ENCODE results near the gene AP2A2.
A peak's percentile ranks its signal among the peaks of the same experiment; 100 is the strongest.
"Not testable (repeated sequence)": the region's sequence is repeated elsewhere in the genome, so short reads cannot be mapped to it uniquely, and the experiment has no call there.

Gene AP2A2

DNA sequence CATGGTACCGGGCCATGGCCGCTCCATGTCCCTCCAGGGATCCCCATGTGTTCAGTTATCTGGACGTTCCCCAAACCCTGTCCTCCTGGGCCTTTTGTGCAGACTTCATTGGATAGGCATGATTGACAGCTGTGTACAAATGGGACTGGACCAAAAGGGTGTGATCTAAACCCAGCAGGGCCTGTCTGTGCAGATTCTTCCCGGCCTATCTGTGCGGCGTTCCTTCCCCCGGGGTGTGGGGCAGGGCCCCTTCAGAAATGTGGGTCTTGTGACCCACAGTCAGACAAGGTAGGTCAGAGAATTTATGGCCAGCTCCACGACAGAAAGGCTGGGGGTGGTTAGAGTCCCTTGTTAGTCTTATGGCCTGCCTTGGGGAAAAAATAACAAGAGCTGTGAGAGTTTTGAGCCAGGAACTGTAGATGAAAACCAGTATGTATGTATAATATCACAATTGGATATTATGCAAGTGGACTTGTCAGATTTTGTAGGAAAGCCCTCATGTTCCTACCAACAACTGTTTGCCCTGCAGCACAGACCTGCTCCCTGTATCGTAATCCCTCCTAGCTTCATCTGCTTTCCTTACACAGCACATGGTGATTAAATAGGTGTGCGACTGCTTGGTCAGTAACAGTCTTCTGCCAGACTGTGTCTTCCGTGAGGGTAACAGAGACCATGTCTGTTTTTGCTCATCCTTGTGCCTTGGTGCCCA, 31.7 kb downstream of the AP2A2 start:
- no peak for DNase-seq

GRCh38 chr11:958101-958500, 32.4 kb downstream of the AP2A2 start:
- DNase-seq, result no peak

GRCh38 chr11:959027-959426, 33.4 kb downstream of the AP2A2 start:
- no peak for DNase-seq

GRCh38 chr11:959608-960007, 33.9 kb downstream of the AP2A2 start:
- no peak for DNase-seq

GRCh38 chr11:961310-961920, 35.7 kb downstream of the AP2A2 start:
- DNase-seq, result not testable (repeated sequence)

- no peak for DNase-seq
These were observed 36.3 kb downstream of the AP2A2 start for GRCh38 chr11:961921-962320.

DNA sequence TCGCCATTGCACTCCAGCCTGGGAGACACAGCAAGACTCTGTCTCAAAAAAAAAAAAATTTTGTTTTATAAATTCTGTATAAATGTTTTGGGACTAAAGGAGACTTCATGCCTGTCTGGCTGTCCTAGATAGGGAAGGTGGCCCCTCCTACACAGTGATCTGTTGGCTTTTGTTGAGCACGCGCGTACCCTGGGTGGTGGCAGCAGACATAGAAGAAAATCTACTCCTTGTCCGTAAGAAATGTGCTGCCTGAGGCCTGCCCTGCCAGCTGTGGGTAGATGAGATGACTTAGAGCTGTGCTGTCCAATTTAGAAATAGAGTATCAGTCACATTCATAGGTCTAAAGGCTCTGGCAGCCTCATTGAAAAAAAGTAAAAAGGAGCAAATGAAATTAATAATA, 37.0 kb downstream of the AP2A2 start:
- no peak for DNase-seq

- no peak for DNase-seq
These were observed 38.2 kb downstream of the AP2A2 start for GRCh38 chr11:963852-964251.

- DNase-seq, result no peak
These were observed 39.6 kb downstream of the AP2A2 start for GRCh38 chr11:965206-965775.

DNA sequence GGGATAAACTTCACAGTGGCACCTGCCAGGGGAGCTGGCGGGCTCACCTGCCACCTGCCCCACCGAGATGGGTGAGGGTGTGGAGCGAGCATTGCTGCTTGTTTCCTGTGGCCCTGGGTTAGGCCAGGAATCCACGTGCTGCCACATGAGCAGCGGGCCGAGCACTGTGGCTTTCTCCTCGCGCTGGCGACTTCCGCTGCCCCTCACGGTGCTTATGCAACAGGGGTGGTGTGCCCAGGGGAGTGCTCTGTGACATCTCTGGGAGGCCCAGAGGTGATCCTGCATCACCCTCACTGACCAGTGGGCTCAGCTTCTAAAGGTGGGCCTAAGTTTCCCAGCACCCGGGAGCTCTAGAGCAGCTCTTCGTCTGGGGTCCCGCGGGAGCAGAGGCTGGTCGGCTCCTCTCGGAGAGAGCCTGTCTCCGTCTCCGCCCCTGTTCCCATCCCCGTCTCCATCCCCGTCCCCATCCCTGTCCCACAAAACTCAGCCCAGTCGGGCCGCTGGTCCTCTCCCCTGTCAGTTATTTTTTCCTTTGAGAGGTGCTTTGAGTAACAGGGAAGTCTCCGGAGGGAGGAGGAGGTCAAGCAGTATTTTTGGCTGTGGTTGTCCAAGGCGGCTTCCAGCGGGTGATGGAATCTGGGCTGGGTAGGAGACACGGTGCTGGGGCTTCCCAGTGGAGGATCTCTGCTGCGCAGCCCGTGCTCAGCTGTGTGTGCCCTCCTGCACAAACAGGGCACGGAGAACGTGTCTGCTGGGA, 42.5 kb downstream of the AP2A2 start:
- no peak for DNase-seq

- DNase-seq, result no peak
These were observed 43.2 kb downstream of the AP2A2 start for GRCh38 chr11:968822-969221.

GRCh38 chr11:969651-970205, 44.1 kb downstream of the AP2A2 start:
- no peak for DNase-seq

DNA sequence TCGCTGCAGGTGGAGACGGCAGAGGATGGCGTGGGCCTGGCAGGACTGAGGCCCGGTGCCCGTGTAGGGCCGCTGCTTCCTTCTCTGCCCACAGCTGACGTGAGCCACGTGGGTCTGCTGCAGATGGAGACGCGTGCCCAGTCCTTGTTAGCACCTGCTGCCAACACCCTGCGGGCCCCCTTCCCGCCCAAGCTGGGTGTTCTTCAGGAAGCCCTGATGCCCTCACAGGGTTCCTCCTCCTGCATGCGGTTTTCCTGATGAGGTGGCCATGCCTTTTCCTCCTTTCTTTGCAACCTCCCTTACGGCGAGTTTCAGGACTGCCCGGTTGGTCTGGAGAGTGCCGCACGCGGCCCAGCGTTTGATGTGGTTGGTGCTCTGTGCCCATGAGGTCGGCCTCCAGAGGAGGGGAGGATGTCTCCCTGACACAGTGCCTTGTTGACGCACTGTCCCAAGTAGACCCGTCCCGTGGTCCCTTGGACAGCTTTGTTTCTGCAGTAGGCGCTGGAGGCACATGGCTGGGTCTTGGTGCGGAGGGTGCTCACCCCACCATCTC, 44.7 kb downstream of the AP2A2 start:
- DNase-seq, result no peak

GRCh38 chr11:971092-971690, 45.5 kb downstream of the AP2A2 start:
- DNase-seq, result no peak

DNA sequence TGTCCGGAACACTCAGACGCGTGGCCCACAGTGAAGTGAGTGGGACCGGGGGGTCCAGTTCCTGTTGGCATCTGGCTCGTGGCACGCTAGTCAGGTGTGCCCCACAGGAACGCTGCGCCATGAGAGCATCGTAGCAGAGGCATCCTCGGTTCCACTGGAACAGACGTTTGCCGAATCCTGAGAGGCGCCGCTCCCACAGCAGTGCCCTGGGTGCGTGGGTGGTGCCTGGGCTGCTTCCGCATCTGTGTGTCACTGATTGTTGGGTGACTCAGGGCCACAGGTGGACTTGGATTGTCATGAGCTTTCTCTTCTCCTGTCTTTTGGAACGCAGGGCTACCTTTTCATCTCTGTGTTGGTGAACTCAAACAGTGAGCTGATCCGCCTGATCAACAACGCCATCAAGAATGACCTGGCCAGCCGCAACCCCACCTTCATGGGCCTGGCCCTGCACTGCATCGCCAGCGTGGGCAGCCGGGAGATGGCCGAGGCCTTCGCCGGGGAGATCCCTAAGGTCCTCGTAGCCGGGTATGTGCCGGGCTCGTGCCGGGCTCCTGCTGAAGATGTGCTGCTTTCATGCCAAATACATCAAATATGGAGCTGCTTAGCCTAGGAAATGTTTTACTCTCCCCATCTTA, 46.2 kb downstream of the AP2A2 start:
- DNase-seq, result no peak

DNA sequence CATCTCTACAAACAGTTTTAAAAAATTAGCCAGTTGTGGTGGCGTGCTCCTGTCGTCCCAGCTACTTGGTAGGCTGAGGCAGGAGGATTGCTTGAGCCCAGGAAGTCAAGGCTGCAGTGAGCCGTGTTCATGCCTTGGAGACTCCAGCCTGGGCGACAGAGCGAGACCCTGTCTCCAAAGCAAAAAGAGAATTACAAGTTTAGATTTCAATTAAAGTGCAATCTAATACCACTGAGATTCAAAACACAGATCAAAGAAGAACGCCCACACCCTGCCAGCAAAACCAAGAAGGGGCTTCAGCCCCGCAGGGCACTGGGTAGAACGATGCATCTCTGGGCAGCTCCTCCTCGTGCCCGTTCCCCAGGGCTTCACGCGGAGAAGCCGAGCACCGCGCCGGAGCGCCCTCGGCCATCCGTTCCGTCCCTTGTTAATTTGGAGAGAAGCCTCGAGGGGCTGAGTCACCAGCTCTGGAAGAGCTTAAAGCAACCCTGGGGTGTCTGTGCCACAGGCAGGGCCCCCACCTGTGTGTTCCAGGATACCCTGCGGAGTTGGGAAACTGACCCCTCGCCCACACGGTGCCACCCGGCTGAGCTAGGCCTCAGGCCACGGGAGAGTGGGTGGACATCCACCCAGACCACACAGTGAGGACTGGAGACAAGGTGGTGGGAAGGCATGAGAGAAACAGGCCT, 47.0 kb downstream of the AP2A2 start:
- no peak for DNase-seq

DNA sequence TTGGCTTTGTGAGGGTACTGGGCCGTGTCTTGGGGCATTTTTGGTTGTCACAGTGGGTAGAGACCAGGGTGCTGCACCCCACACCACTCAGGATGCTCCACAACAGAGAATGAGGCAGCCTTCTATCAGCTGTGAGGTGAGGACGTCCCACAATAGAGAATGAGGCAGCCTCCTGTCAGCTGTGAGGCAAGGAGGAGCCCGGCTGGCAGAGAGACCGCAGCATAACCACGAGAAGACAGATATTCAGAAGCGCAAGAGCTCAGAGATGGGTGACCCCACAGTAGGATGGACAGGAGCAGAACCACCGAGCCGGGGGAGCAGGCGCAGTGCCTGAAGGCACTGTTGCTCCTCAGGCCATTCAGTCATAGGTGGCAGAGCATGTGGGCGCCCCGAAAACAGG, 47.6 kb downstream of the AP2A2 start:
- DNase-seq, result no peak

DNA sequence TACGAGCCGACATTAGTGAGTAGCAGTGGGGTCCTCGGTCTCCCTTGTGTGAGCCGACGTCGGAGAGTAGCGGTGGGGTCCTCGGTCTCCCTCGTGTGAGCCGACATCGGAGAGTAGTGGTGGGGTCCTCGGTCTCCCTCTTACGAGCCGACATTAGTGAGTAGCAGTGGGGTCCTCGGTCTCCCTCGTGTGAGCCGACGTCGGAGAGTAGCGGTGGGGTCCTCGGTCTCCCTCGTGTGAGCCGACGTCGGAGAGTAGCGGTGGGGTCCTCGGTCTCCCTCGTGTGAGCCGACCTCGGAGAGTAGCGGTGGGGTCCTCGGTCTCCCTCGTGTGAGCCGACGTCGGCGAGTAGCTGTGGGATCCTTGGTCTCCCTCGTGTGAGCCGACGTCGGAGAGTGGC, 49.7 kb downstream of the AP2A2 start:
- DNase-seq, result not testable (repeated sequence)

- DNase-seq, result peak; percentile 15
These were observed 50.2 kb downstream of the AP2A2 start for GRCh38 chr11:975827-976226.

GRCh38 chr11:976431-977160, 50.9 kb downstream of the AP2A2 start:
- no peak for DNase-seq

All from NCI-H69 (cell line).